Fibroblast of lung (primary cell): ENCODE data around the gene MACROD2. TPM values are rescaled to one million over a fixed set of nuclear protein-coding genes. Genes with fewer than 3 reads are reported as not detected.

Experiments used
- DNase-seq, 2 donors: peaks; one replicate each; pipeline versions ENCODE4 v3.0.0 to v3.0.0-alpha.2; 2010; ENCODE audit warnings: low read depth in 2 of 2
- H2AFZ ChIP-seq: 2 replicates; pipeline ENCODE4 v1.5.1; 2012; ENCODE audit warnings: low read length, control low read depth, inconsistent platforms
- H3K27ac ChIP-seq: 2 replicates; pipeline ENCODE4 v1.5.1; 2011; ENCODE audit warnings: low read length, control low read depth; ENCODE audit not compliant: insufficient read depth
- H3K27me3 ChIP-seq: 2 replicates; pipeline ENCODE4 v1.5.1; 2011; ENCODE audit warnings: mild to moderate bottlenecking, low read length; ENCODE audit not compliant: control insufficient read depth, insufficient read depth
- H3K36me3 ChIP-seq: 2 replicates; pipeline ENCODE4 v1.5.1; 2011; ENCODE audit warnings: low read length; ENCODE audit not compliant: control insufficient read depth, insufficient read depth
- H3K4me1 ChIP-seq: 2 replicates; pipeline ENCODE4 v1.5.1; 2011; ENCODE audit warnings: low read length; ENCODE audit not compliant: control insufficient read depth, insufficient read depth; ENCODE audit errors: extremely low read depth
- H3K4me2 ChIP-seq: 2 replicates; pipeline ENCODE4 v1.5.1; 2011; ENCODE audit warnings: low read length, control low read depth; ENCODE audit not compliant: insufficient read depth; ENCODE audit errors: extremely low read depth
- H3K4me3 ChIP-seq, 4 experiments: fragments of 200-600 bp in 1 of 4; sonication (generic) in 1 of 4; replicated peaks in 1 of 4; 2 replicates each; pipeline ENCODE4 v1.5.1; 2011 to 2016; ENCODE audit warnings: low read length in 4 of 4, low read depth in 3 of 4, mild to moderate bottlenecking in 3 of 4, control low read depth in 2 of 4, inconsistent platforms in 1 of 4, mixed read lengths in 1 of 4; ENCODE audit not compliant: insufficient read depth in 1 of 4; ENCODE audit errors: control extremely low read depth in 1 of 4
- H3K79me2 ChIP-seq: 2 replicates; pipeline ENCODE4 v1.5.1; 2012; ENCODE audit warnings: mild to moderate bottlenecking, low read length, inconsistent platforms; ENCODE audit not compliant: control insufficient read depth, insufficient read depth
- H3K9ac ChIP-seq: 2 replicates; pipeline ENCODE4 v1.5.1; 2011; ENCODE audit warnings: mild to moderate bottlenecking, low read length, control low read depth; ENCODE audit not compliant: insufficient read depth
- H3K9me3 ChIP-seq: 2 replicates; pipeline ENCODE4 v1.5.1; 2012; ENCODE audit warnings: low read depth, low read length; ENCODE audit not compliant: control insufficient read depth, insufficient read depth
- H4K20me1 ChIP-seq: 2 replicates; pipeline ENCODE4 v1.5.1; 2011; ENCODE audit warnings: low read length; ENCODE audit not compliant: control insufficient read depth, insufficient read depth; ENCODE audit errors: extremely low read depth
- CTCF ChIP-seq, 2 donors: IDR thresholded peaks in 1 of 2; conservative IDR thresholded peaks in 1 of 2; 1 replicate in 1 of 2; 2 replicates in 1 of 2; pipeline ENCODE4 v1.5.1; 2011 to 2012; ENCODE audit warnings: low read length in 2 of 2, control low read depth in 1 of 2, inconsistent platforms in 1 of 2, low read depth in 1 of 2, mild to moderate bottlenecking in 1 of 2
- EZH2 ChIP-seq: IDR thresholded peaks from 2 replicates; pipeline ENCODE4 v1.5.1; 2012; ENCODE audit warnings: low read length, control low read depth, mild to moderate bottlenecking; ENCODE audit errors: missing control alignments
- polyA plus RNA-seq, 2 donors: library from polyadenylated mRNA; depleted of rRNA in 1 of 2; stranded (reverse) in 1 of 2; unstranded in 1 of 2; fragments of >200 nt; gene quantifications; 2 replicates each; pipeline ENCODE4 v1.2.1, GENCODE V29; 2011 to 2012; ENCODE audit warnings: missing spikeins in 1 of 2
- total RNA-seq: library from RNA; depleted of rRNA; stranded (reverse); fragments of >200 nt; gene quantifications from 2 replicates; pipeline ENCODE4 v1.2.1, GENCODE V29; 2014

Gene MACROD2
- total and polyA plus RNA-seq, 2 donors (not counting 1 experiment from before 2014, with no cell fraction given), result 0.54 to 1.7 TPM

DNA sequence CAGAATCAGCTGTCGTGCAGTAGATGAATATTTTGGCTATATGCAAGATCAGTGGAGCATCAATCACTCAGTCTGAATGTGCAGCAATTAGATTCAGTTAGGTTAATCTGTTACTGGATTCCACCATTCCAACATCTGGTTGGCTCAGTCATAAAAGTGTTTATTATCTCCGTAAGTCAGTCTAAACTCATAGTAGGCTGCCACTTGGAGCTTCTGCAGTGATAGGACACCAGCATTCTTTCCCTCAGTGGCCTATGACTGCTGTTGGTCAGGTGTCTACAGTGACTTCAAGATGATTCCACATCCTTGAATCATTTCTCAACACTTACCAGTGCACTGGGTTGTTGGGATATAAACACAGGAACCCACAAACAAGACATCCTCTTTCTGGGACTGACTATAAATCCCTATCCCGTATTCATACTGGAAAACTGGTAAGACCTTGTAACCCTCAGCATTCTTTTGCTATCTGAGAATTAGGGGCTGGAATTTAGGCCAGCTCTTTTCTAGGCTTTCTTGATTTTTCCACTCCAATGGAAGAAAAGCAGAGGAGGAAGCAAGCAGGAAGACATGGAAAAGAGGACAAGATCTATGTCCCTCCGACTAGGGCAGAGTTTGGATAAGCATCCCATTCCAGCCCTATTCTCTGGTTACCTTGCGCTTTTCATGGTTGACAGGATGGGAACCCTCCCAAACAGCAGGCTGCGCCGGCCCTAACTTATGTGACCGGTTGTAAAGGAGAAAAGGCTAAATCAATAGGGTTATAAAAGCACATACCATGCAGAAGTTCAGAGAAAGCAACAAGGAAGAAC is 1658.3 kb downstream of the MACROD2 start:
- H3K4me3 ChIP-seq, result no peak overlapping the region
- no peaks in the 10 kb centered on the region for H4K20me1 ChIP-seq
- no peak overlapping the region for H2AFZ ChIP-seq
- H3K4me2 ChIP-seq, result no peak overlapping the region
- H3K27me3 ChIP-seq, result no peaks in the 10 kb centered on the region
- no peaks in the 10 kb centered on the region for H3K4me1 ChIP-seq
- H3K36me3 ChIP-seq, result no peaks in the 10 kb centered on the region
- H3K9ac ChIP-seq, result no peak overlapping the region
- no peaks in the 10 kb centered on the region for H3K79me2 ChIP-seq
- H3K27ac ChIP-seq, result no peak overlapping the region
- TF ChIP-seq EZH2 (no peak), CTCF (conservative IDR thresholded peaks at IDR 0.05 in 1 of 2, IDR thresholded peaks at IDR 0.05 in 1 of 2; ENCODE audit: low read depth in 1 of 2, low read length in 2 of 2) (no peak)
- DNase-seq, result no peak
- H3K9me3 ChIP-seq, result no peaks in the 10 kb centered on the region

DNA sequence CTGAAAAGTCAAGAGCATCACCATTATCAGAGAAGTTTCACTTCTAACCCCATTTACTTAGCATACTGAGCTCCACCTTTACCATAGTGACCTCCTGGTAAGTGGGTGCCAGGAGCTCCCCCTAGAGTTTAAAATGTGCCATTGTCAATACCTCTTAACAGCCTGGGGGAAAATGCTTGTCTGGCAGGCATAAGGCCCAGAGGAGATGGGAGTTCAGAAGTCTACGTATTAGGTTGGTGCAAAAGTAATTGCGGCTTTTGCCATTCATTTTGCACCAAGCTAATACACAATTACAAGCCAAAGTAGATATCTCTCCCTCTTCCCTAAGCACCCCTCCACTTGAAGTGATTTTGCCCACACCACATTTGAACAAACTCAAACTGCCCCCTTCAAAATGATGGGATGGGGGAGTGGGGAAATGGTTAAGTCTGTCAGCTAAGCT is 1658.9 kb downstream of the MACROD2 start:
- no peaks in the 10 kb centered on the region for H3K9me3 ChIP-seq
- no peaks in the 10 kb centered on the region for H3K36me3 ChIP-seq
- H3K4me1 ChIP-seq, result no peaks in the 10 kb centered on the region
- no peak overlapping the region for H3K9ac ChIP-seq
- H2AFZ ChIP-seq, result no peak overlapping the region
- DNase-seq, result peak; percentile 11 to 50
- TF ChIP-seq EZH2 (no peak), CTCF (conservative IDR thresholded peaks at IDR 0.05 in 1 of 2, IDR thresholded peaks at IDR 0.05 in 1 of 2; ENCODE audit: low read depth in 1 of 2, low read length in 2 of 2) (peak; percentile 46 to 58)
- no peak overlapping the region for H3K4me3 ChIP-seq
- H4K20me1 ChIP-seq, result no peaks in the 10 kb centered on the region
- no peaks in the 10 kb centered on the region for H3K27me3 ChIP-seq
- no peaks in the 10 kb centered on the region for H3K79me2 ChIP-seq
- H3K4me2 ChIP-seq, result no peak overlapping the region
- H3K27ac ChIP-seq, result no peak overlapping the region

GRCh38 chr20:15655295-15655874 is 1660.1 kb downstream of the MACROD2 start:
- no peaks in the 10 kb centered on the region for H3K27me3 ChIP-seq
- H3K4me2 ChIP-seq, result no peak overlapping the region
- no peak overlapping the region for H3K4me3 ChIP-seq
- no peaks in the 10 kb centered on the region for H4K20me1 ChIP-seq
- no peaks in the 10 kb centered on the region for H3K36me3 ChIP-seq
- H3K27ac ChIP-seq, result no peak overlapping the region
- no peak overlapping the region for H3K9ac ChIP-seq
- no peak for DNase-seq
- H2AFZ ChIP-seq, result no peak overlapping the region
- no peaks in the 10 kb centered on the region for H3K4me1 ChIP-seq
- TF ChIP-seq EZH2 (no peak), CTCF (conservative IDR thresholded peaks at IDR 0.05 in 1 of 2, IDR thresholded peaks at IDR 0.05 in 1 of 2; ENCODE audit: low read depth in 1 of 2, low read length in 2 of 2) (no peak)
- H3K79me2 ChIP-seq, result no peaks in the 10 kb centered on the region
- no peaks in the 10 kb centered on the region for H3K9me3 ChIP-seq
